Measurements from ENCODE around the gene DNAJB9.
"Not testable (repeated sequence)": the region's sequence is repeated elsewhere in the genome, so short reads cannot be mapped to it uniquely, and the experiment has no call there.

The DNAJB9 gene

GRCh38 chr7:108569381-108570145 lies at the start of gene DNAJB9, which contains the start of gene THAP5:
Gene DNAJB9 (plus strand): TSS chr7:108569874. CDS start chr7:108571727, 1,853 bp downstream.
Gene THAP5 (minus strand): TSS chr7:108569706. CDS start chr7:108569569, 137 bp downstream.
- DNase-seq (ENCODE audit: low read depth), result peak; percentile 86

DNA sequence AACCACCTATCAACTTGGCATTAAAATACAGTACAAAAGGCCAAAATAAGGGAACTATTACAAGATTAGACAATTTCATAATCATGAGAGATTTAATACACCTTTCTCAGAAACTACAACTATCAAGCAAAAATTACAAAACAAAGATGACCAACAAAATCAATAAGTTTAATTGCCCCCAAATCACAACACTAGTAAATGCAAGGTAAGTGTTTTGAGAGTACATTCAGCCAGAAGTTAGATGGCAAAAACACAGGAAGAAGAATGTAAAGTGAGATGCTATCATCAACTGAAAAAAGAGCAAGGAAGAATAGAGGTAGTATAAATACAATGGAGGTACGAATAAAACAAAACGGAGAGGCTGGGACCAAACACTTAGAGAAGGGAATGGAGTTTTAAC lies 46.9 kb upstream of the DNAJB9 start:
- DNase-seq (ENCODE audit: low read depth), result no peak

- DNase-seq (ENCODE audit: low read depth), result peak; percentile 48
Observed at GRCh38 chr7:108525327-108525984, 44.2 kb upstream of the DNAJB9 start.

- peak; percentile 80 for DNase-seq (ENCODE audit: low read depth)
Observed at GRCh38 chr7:108525985-108526767, 43.5 kb upstream of the DNAJB9 start, which contains the start of gene PNPLA8. Gene PNPLA8 (minus strand): TSS chr7:108526135. CDS start chr7:108515491, 10,644 bp downstream.

- no peak for DNase-seq (ENCODE audit: low read depth)
Observed at GRCh38 chr7:108526768-108527017, 43.0 kb upstream of the DNAJB9 start.

- no peak for DNase-seq (ENCODE audit: low read depth)
Observed at GRCh38 chr7:108528183-108528712, 41.4 kb upstream of the DNAJB9 start.

GRCh38 chr7:108529341-108529740 lies 40.3 kb upstream of the DNAJB9 start:
- no peak for DNase-seq (ENCODE audit: low read depth)

GRCh38 chr7:108533712-108534111 lies 36.0 kb upstream of the DNAJB9 start:
- no peak for DNase-seq (ENCODE audit: low read depth)

- DNase-seq (ENCODE audit: low read depth), result no peak
Observed at GRCh38 chr7:108535257-108535656, 34.4 kb upstream of the DNAJB9 start.

GRCh38 chr7:108535744-108536143 lies 33.9 kb upstream of the DNAJB9 start:
- DNase-seq (ENCODE audit: low read depth), result no peak

- DNase-seq (ENCODE audit: low read depth), result no peak
Observed at GRCh38 chr7:108537229-108537628, 32.4 kb upstream of the DNAJB9 start.

DNA sequence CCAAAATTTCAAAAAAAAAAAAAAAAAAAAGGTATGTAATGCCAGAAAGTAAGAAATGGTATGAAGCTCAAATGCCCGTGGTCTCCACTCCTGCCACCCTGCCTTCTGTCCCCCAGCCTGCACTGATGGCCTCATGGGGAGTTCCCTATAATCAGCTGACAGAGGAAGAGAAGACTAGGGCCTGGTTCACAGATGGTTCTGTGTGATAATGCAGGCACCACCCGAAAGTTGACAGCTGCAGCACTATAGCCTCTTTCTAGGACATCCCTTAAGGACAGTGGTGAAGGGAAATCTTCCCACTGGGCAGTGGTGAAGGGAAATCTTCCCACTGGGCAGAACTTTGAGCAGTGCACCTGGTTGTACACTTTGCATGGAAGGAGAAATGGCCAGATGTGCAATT lies 31.4 kb upstream of the DNAJB9 start:
- not testable (repeated sequence) for DNase-seq (ENCODE audit: low read depth)

DNA sequence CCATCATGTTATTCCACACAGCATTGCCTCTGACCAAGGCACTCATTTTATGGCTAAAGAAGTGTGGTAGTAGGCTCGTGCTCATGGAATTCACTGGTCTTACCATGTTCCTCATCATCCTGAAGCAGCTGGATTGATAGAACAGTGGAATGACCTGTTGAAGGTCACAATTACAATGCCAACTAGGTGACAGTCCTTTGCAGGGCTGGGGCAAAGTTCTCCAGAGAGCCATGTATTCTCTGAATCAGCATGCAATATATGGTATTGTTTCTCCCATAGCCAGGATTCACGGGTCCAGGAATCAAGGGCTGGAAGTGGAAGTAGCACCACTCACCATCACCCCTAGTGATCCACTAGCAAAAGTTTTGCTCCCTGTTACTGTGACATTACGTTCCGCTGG lies 31.0 kb upstream of the DNAJB9 start:
- DNase-seq (ENCODE audit: low read depth), result not testable (repeated sequence)

DNA sequence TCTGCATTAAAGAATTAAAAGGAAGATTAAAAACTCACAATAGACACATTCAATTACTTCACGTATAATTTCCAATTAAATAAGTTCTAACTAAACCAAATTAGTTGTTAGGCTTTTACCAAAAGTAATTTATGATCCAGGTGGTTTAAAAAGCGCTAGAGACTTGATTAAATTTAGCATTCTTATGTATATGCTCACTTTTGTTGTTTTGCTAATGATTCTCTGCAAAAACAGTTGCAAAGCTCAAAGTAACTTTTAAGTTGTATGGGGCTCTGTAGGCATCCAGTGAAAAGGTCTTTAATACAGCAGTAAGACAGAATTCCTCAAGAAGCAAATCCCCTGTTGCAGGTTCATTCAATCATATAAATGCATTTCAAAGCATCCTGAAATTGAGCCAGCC lies 28.2 kb upstream of the DNAJB9 start:
- DNase-seq (ENCODE audit: low read depth), result no peak

DNA sequence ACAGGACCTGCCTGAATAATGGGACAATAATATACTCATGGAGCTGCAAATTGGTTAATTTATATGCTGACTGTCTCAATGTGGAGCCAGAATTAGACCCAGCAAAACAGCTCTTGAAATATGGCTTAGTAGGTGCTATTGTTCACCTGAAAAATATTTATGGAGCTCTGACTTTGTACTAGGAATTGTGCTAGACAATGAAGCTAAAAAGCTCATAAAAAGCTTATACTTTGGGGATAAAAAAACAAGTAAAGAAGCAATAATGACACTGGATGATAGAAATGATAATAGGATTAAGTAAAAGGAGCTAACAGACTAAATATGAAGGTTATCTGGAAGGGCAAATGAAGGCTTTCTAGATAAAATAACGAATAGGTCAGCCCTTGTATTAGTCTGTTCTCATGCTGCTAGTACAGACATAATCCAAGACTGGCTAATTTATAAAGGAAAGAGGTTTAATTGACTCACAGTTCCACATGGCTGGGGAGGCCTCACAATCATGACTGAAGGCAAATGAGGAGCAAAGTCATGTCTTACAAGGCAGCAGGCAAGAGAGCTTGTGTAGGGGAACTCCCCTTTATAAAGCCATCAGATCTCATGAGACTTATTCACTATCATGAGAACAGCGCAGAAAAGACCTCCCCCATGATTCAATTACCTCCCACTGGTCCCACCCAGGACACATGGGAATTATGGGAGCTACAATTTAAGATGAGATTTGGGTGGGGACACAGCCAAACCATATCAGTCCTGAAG lies 21.4 kb upstream of the DNAJB9 start:
- not testable (repeated sequence) for DNase-seq (ENCODE audit: low read depth)

- not testable (repeated sequence) for DNase-seq (ENCODE audit: low read depth)
Observed at GRCh38 chr7:108556665-108557064, 13.0 kb upstream of the DNAJB9 start.

DNA sequence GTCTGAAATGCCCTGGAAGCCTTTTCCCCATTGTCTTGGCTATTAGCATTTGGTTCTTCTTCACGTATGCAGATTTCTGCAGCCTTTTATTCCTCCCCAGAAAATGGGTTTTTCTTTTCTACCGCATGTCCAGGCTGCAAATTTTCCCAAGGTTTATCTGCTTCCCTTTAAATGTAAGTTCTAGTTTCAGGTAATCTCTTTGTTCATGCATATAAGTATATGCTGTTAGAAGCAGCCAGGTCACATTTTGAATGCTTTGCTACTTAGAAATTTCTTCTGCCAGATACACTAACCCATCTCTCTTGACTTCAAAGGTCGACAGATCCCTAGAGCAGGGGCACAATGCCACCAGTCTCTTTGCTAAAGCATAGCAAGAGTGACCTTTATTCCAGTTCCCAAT lies 12.5 kb upstream of the DNAJB9 start:
- DNase-seq (ENCODE audit: low read depth), result no peak

- no peak for DNase-seq (ENCODE audit: low read depth)
Observed at GRCh38 chr7:108557617-108558016, 12.1 kb upstream of the DNAJB9 start.

GRCh38 chr7:108559253-108559652 lies 10.4 kb upstream of the DNAJB9 start:
- no peak for DNase-seq (ENCODE audit: low read depth)

GRCh38 chr7:108561047-108561619 lies 8.5 kb upstream of the DNAJB9 start:
- DNase-seq (ENCODE audit: low read depth), result no peak

- no peak for DNase-seq (ENCODE audit: low read depth)
Observed at GRCh38 chr7:108565987-108566386, 3.7 kb upstream of the DNAJB9 start.

Measured in HS-5 (cell line).